ENCODE measurements around the gene PBX2.
A peak's percentile ranks its signal among the peaks of the same experiment; 100 is the strongest.

The PBX2 gene

DNA sequence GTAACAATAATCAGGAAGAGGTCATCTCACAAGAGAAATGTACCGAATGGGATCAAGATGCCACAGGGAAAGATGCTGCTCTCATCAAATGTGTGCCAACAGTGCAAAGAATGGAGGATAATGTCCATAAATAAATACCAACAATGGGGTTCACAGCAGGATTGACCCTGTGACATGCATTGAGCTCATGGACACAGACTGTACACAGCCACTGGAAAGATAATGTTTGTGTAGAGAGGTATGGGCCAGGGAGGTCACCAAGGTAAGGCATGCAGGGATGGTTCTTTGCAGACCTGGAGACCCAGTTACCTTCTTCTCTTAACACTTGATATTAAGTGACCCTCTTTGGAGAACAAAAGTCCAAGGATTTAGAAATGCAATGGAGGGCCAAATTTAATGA lies 15.6 kb downstream of the PBX2 start:
- no peak for DNase-seq (ENCODE audit: low spot score)

DNA sequence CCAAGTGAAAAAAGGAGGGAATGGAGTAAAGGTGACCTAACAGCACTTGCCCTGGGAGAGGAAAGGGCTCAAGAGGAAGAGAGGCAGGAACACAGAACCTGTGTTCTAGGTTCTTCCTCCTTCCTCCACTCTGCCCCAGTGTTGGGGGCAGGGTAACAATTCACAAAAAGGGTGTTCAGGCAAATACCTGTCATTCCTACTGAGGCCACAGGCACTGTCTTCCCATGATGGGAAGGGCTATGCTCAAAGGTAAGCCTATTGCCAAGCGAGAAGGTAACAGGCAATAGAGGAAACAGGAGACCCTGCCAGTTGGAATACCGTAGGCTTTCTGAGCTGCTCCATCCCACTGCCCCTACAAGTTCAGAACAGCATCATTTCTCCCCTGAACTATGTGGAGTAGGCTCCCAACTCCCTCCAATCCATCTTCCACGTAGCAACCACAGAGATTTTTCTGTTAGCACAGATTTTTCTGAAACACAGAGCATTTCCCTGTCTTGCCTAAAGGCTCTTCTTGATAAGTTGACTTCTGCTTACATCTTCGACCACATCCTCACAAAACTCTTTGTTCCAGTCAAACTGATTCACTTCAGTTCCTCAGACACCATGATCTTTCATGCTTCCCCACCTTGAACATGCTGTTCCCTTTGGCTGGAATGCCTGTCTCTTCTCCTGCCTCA lies 16.8 kb downstream of the PBX2 start:
- DNase-seq (ENCODE audit: low spot score), result no peak

DNA sequence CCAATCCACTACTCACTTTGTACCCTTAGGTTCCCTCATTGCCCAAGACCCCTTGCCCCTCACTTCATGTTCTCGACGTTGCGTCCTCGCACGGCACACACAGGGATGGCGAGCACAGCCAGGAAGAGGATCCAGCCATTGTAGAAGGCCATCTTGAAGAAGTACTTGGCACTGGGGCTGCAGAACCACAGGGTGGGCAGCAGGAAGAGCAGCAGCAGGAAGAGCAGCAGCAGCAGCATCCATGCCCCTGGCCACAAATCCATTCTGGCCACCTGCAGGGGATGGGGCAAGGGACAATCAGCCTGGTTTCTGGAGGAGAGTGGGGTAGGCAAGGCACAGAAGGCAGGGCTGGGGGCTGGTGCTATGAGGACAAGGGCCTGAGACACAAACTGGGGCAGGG lies 18.8 kb downstream of the PBX2 start:
- no peak for DNase-seq (ENCODE audit: low spot score)

- no peak for DNase-seq (ENCODE audit: low spot score)
These were observed 19.7 kb downstream of the PBX2 start for GRCh38 chr6:32170294-32170693.

DNA sequence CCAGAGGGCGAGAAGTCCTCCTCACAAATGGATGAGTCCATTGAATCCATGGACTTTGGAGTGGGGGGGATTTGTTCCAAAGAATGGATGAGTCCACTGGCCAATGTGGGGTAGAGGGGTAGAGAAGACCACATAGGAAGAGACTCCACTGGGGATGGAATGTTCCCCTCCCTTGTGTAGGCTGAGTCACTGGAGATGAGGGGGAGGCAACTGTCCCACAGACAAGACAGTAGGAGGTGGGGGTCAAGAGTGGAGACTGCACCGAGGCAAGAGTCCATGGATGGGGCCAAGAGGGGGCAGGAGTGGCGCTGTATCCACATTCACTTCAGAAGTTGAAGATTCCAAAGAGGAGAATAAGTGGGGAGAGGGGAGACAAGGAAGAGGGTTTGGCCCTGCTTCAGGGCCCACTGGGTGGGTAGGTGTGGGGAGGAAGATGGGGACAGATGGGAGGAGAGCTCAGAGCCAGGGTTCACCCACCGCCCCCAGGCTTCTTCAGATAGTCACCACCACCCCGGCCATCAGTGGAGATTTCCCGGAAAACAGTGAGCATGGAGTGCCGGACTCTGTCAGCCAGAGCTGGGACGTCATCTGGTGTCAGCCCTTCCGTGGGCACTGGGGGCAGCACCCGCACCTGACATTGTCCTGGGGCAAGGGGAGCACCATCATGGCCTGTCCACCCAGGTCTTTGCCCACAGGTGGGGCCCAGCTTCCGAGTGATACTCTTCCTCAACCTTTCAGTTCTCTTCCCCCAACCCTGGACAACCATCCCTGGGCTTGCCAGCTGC lies 21.0 kb downstream of the PBX2 start:
- no peak for DNase-seq (ENCODE audit: low spot score)

DNA sequence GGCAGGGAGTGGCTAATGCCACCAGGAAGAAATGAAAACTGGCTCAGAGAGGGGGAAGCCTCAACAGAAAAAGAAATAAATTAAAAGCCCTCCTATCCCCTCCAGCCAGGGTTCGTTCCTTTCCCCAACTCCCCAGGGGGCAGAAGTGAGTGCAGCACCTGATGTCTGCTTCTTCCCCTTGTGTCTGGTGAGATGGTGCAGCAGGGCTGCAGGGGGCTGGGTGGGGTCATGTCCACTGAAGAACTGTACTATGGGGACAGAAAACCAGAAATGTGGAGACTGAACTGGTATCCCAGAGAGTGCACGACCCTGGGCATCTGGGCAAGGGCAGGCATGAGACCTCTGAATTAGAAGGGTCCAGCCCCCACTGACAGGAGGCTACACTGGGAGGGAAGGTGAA lies 21.7 kb downstream of the PBX2 start:
- no peak for DNase-seq (ENCODE audit: low spot score)

- no peak for DNase-seq (ENCODE audit: low spot score)
These were observed 22.2 kb downstream of the PBX2 start for GRCh38 chr6:32167761-32168262.

GRCh38 chr6:32167154-32167760 lies 22.7 kb downstream of the PBX2 start:
- DNase-seq (ENCODE audit: low spot score), result no peak

GRCh38 chr6:32166411-32167061 lies 23.5 kb downstream of the PBX2 start:
- no peak for DNase-seq (ENCODE audit: low spot score)

DNA sequence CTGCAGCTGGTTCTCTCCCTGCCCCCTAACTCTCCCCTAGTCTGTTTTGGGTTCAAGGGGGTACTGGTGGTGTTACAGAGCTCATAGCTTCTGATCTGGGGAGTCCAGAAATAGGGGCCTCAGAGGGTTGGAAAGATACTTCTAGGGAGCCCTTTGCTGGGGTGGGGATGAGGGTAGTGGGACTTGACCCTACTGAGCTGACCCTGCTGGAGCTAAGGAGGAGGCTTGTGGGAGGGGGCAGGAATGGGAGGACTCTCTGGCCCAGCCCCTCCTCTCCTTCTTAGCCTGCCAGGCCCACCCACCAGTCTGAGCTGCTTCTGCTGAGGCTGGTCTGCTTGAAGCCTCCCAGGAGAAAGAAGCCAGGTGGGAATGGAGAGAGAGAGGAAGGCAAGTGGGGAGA lies 25.7 kb downstream of the PBX2 start, which contains the start of gene EGFL8:
TSS of gene EGFL8 (plus strand) at position 301 of the 400 bp plus-strand sequence. CDS start 1,571 bp downstream, outside the sequence.
- DNase-seq (ENCODE audit: low spot score), result no peak

GRCh38 chr6:32163559-32164258 lies 26.3 kb downstream of the PBX2 start:
- no peak for DNase-seq (ENCODE audit: low spot score)

DNA sequence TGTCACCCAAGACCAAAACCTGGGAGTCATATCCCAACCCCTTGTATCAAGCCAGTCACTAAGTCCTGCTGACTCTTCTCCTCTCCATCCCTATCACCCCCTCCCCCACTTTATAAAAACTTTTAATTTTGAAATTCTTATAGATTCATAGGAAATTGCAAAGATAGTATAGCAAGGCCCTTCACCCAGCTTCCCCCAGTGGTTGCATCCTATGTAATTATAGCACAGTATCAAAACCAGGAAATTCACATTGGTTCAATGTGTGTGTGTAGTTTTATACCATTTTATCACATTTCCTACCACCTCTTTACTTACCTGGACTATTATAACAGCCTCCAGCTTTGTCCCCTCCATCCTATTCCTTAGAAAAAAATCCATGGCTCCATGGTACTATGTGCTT lies 31.9 kb downstream of the PBX2 start:
- no peak for DNase-seq (ENCODE audit: low spot score)

DNA sequence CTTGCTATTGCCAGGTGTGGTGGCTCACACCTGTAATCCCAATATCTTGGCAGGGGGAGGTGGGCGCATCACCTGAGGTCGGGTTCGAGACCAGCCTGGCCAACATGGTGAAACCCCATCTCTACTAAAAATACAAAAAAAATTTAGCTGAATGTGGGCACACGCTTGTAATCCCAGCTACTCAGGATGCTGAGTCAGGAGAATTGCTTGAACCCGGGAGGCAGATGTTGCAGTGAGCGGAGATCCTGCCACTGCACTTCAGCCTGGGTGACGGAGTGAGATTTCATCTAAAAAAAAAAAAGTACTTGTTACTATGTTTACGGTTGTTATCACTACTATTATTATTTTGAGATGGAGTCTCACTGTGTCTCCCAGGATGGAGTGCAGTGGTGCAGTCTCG lies 33.1 kb downstream of the PBX2 start:
- DNase-seq (ENCODE audit: low spot score), result no peak

DNA sequence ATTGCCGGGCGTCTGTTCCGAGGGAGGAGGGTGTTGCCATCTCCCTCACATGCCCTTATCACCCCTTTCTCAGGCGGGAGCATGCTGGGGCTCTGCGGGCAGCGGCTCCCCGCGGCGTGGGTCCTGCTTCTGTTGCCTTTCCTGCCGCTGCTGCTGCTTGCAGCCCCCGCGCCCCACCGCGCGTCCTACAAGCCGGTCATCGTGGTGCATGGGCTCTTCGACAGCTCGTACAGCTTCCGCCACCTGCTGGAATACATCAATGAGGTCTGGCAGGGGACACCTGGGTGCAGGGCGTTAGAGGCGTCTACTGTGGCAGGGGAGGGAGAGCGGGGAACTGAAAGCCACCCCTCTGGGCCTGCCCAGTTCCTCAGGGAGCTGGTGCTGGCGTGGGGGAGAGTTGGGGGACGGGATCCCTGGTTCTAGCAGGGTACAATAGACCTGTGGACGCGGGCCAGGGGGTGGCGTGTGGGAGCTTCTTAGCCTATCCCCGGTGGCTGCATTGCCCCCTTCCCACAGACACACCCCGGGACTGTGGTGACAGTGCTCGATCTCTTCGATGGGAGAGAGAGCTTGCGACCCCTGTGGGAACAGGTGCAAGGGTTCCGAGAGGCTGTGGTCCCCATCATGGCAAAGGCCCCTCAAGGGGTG lies 35.4 kb downstream of the PBX2 start:
- peak; percentile 68 for DNase-seq (ENCODE audit: low spot score)

DNA sequence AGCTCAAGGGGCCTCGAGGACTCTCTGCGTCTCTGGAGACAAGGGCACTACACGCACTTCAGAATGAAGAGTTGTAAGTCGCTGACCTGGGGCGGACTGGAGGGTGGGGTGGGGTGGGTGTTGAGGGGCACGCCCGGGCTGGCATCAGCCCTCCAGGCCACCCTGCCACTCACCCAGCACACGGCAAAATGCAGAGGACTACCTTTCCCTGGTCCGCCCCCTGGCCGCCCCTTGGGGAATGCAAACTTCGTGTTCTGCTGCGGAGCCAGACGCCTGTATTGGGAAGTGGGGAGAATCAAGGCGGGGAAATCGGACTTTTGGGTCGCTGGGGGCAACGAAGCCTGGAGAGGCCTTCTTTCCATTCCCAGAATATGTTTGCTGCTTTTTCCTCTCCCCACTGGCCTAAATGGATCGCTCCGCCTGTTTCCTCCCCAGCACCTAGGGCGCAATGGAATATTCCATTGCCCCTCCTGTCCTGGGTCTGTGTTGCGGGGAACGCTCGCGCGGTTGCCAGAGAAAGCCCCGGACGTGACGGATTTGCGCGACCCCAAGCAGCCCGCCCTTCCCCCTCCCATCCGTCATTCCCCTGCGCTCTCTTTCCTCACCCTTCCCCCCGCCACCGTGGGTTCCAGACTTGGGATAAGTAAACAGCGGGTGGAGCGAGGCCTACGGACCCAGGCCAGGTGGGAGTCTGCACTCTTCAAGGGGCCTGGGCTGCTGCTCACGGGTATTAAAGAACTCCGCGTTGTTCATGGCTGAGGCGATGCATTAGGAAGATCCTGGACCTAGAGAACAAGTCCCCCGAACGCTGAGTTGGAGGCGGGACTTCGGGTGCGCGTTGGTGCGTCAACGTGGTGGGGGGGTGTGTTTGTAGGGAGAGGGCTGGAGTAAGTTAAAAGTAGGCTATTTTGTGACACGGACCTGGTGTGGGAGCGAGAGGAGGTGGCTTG lies 36.2 kb downstream of the PBX2 start, which contains the start of gene PPT2:
TSS of gene PPT2 (plus strand) at position 578 of the 950 bp plus-strand sequence. CDS start 454 bp downstream, outside the sequence.
- peak; percentile 96 for DNase-seq (ENCODE audit: low spot score)

DNA sequence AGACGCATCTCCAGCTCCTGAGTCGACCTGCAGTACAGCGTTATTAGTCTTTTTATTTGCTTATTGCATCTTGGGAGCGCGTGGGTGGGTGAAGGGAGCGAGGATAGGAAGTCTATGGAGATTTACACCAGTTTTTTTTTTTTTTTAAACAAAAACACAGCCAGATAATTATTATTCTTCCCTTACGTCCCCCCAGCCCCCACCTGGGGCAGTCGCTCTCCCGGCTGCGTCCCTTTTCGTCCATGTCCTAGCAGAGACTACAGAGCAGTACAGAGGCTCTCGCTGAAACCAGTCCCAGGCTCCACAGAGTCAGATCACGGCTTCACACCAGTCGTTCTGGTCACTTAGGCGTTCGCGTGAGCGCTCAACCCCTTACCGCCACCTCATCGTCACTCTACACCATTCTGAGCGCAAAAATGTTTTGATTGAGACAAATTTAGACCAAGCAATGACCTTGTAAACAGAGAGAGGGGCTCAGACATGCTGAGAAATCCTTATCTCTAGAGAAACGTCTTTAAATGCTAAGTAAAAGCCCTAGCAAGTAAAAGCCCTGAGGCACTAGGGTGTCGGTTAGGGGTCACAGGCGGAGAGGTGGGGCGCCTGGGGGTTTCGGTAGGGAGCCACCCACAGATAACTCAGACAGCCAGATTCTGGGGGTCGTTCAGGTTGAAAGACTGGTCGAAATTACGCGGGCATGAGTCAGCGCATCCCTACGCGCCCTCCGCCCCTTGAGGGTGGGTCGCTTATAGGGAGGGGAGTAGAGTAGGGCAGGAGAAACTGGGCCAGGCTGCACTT lies 37.0 kb downstream of the PBX2 start:
- peak; percentile 74 for DNase-seq (ENCODE audit: low spot score)

DNA sequence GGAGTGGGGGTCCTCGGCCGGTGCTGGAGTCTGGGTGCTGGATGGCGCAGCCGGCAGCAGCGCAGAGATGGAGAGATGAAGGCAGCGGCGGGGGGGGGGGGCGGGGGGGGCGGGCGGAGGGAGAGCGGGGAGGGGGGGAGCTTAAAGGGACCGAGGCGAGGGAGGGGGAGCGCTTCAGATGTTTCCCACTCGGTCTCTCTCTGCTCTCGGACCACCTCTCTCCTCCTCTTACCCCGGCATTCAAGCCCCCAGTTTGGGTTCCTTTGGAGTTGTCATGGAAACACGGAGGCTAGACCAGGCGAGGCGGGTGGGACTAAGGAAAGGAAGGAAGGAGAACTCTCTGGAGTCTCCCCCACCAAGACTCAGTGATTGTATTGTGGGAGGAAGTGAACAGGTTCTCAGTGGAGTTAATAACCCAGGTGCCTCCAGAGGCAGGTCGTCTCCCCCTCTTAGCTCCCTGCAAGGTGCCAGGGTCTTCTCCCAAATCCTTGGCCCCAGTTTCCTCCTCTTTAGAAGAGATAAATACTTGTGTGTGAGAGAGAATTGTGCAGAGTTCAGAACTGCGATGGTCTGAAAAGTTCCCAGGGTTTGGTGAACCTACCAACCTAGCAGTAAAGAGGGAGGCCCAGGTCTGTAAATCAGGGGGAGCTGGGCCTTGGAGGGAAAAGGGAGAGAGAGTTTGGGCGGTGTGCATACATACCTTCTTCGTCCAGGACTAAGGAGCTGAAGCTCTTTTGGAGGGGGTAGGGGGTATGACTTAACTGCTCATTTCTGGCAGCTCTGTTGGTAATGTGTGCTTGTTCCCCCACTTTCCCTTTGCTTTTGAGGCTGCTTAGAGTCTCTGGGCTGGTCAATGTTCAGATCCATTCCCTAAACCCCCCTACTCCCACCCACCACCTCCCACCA lies 37.9 kb downstream of the PBX2 start, which contains the start of gene PRRT1:
TSS of gene PRRT1 (minus strand) at position 77 of the 906 bp plus-strand sequence. CDS start 112 bp downstream, outside the sequence.
- DNase-seq (ENCODE audit: low spot score), result peak; percentile 56
